ENCODE results near the gene MIPEP.

DNA sequence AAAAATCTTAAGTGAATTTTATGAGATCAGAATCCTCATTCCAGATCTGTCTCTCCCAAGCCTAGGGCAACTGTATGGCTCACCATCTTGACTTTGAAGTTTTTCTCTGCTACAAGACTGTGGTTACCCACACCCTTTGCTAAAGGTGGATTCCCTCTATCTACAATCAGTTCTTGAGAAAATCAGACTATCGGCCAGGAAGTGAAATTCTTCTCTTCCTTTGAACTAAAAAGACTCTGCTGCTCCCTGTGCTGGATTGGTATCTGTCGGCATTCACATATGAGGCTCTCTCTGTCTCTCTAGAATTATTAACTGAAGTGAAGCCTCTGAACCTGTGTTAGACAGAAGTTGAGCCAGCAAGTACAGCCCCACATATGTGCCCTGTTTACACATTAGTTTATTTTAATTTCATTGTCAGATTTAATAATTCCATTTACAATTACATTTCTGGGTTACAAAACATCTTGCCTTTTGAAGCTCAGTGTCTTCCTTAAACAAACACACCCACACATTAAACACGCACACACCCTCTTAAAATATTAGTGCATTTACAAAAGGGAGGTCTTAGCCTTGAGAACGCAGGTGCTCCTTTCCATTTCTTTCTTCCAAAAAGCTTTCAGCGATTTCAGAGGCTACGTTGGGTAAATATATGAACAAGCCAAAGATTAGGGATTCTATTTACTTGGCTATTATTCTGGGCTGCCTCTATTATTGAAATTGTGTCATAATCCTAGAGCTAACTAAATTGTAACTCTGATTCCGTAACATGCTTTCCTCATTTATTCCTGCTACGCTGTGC is 145.7 kb downstream of the MIPEP start:
- no peak for TF ChIP-seq POLR2A (IDR thresholded peaks at IDR 0.05)
- TF ChIP-seq, protein P1, sequence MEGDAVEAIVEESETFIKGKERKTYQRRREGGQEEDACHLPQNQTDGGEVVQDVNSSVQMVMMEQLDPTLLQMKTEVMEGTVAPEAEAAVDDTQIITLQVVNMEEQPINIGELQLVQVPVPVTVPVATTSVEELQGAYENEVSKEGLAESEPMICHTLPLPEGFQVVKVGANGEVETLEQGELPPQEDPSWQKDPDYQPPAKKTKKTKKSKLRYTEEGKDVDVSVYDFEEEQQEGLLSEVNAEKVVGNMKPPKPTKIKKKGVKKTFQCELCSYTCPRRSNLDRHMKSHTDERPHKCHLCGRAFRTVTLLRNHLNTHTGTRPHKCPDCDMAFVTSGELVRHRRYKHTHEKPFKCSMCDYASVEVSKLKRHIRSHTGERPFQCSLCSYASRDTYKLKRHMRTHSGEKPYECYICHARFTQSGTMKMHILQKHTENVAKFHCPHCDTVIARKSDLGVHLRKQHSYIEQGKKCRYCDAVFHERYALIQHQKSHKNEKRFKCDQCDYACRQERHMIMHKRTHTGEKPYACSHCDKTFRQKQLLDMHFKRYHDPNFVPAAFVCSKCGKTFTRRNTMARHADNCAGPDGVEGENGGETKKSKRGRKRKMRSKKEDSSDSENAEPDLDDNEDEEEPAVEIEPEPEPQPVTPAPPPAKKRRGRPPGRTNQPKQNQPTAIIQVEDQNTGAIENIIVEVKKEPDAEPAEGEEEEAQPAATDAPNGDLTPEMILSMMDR (IDR thresholded peaks at IDR 0.05), result no peak

Measured in adrenal gland (tissue), 5 donors.